Measurements from ENCODE around the gene SZT2.

DNA sequence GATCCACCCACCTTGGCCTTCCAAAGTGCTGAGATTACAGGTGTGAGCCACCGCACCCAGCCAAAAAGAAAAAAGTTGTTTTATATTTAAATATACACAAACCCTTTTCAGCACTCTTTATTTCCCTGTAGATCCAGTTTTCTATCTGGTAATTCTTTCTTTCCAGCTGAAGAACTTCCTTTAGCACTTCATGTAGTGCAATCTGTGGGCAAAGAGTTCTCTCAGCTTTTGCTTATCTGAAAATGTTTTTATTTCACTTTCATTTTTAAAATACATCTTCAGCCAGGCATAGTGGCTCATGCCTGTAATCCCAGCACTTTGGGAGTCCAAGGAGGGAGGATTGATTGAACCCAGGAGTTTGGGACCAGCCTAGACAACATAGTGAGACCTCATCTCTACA, 92.5 kb downstream of the SZT2 start:
- TF ChIP-seq SUZ12 (IDR thresholded peaks at IDR 0.05; ENCODE audit: extremely low read depth, insufficient read depth, insufficient read length) (no peak), YY1 (IDR thresholded peaks at IDR 0.05; ENCODE audit: insufficient read depth, insufficient read length) (no peak)
